HG02678 (cell line): Measurements from ENCODE around the gene TPSB2.
"Not testable (repeated sequence)": the region's sequence is repeated elsewhere in the genome, so short reads cannot be mapped to it uniquely, and the experiment has no call there.

Source experiments
- ATAC-seq: cut with Tn5 transposase; IDR thresholded peaks from one replicate; pipeline ENCODE4 v1.9.1; 2021; ENCODE audit warnings: mild to moderate bottlenecking, moderate library complexity; ENCODE audit not compliant: unreplicated experiment

Gene TPSB2

GRCh38 chr16:1243907-1244850 is 14.2 kb upstream of the TPSB2 start:
- not testable (repeated sequence) for ATAC-seq

- not testable (repeated sequence) for ATAC-seq
These were observed 13.4 kb upstream of the TPSB2 start for GRCh38 chr16:1243363-1243762.

GRCh38 chr16:1241081-1241480 is 11.1 kb upstream of the TPSB2 start:
- not testable (repeated sequence) for ATAC-seq

GRCh38 chr16:1240436-1240835 is 10.5 kb upstream of the TPSB2 start, which contains the start of gene TPSAB1:
TSS of gene TPSAB1 (plus strand) at chr16:1240705. CDS start at chr16:1240939, 234 bp downstream.
- ATAC-seq = not testable (repeated sequence)

- not testable (repeated sequence) for ATAC-seq
These were observed 9.6 kb upstream of the TPSB2 start for GRCh38 chr16:1239575-1239974.

GRCh38 chr16:1238909-1239308 is 8.9 kb upstream of the TPSB2 start:
- not testable (repeated sequence) for ATAC-seq

- no peak for ATAC-seq
These were observed 8.0 kb upstream of the TPSB2 start for GRCh38 chr16:1237990-1238389.

GRCh38 chr16:1236659-1237058 is 6.7 kb upstream of the TPSB2 start:
- not testable (repeated sequence) for ATAC-seq

GRCh38 chr16:1232049-1232748 is 2.2 kb upstream of the TPSB2 start:
- ATAC-seq = not testable (repeated sequence)

- not testable (repeated sequence) for ATAC-seq
These were observed 1.3 kb upstream of the TPSB2 start for GRCh38 chr16:1231301-1231700.

- not testable (repeated sequence) for ATAC-seq
These were observed 658 bp upstream of the TPSB2 start for GRCh38 chr16:1230471-1231212.

- not testable (repeated sequence) for ATAC-seq
These were observed 508 bp downstream of the TPSB2 start for GRCh38 chr16:1229476-1229875.

- ATAC-seq = not testable (repeated sequence)
These were observed 1.8 kb downstream of the TPSB2 start for GRCh38 chr16:1228227-1228626.

GRCh38 chr16:1226692-1227091 is 3.3 kb downstream of the TPSB2 start:
- not testable (repeated sequence) for ATAC-seq

- not testable (repeated sequence) for ATAC-seq
These were observed 4.2 kb downstream of the TPSB2 start for GRCh38 chr16:1225728-1226311.

- no peak for ATAC-seq
These were observed 4.9 kb downstream of the TPSB2 start, which contains the start of gene TPSG1 for GRCh38 chr16:1225051-1225451. TSS of gene TPSG1 (minus strand) at chr16:1225268. CDS start at chr16:1225252, 16 bp downstream.

GRCh38 chr16:1224558-1224957 is 5.4 kb downstream of the TPSB2 start:
- no peak for ATAC-seq

GRCh38 chr16:1223355-1224214 is 6.4 kb downstream of the TPSB2 start:
- no peak for ATAC-seq

- ATAC-seq = no peak
These were observed 7.2 kb downstream of the TPSB2 start for GRCh38 chr16:1222553-1223354.
